ENCODE data around the gene FAM120C.

DNA sequence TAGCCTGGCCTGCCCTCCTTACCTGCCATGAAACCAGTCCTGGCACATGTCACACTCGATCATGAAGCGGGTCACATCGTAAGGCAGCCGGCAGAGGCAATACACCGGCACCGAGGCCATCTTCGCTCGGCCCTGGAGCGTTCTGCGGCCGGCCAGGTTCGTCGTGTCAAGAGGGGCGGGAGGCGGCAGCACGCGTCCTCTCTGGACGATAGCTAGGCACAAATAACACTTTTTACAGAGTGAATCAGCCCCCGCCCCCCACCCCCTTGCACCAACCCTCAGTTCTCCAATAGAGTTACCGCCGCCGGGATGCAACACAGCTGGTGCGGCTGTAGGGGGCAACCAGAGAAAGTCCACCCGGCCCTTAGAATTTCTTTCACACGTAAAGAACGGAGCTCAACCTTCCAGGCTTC lies 140.4 kb downstream of the FAM120C start:
- TF ChIP-seq POLR2A (IDR thresholded peaks at IDR 0.05; ENCODE audit: borderline replicate concordance, extremely low read depth, insufficient read depth, insufficient read length) = no peak
- TF ChIP-seq, protein P1, sequence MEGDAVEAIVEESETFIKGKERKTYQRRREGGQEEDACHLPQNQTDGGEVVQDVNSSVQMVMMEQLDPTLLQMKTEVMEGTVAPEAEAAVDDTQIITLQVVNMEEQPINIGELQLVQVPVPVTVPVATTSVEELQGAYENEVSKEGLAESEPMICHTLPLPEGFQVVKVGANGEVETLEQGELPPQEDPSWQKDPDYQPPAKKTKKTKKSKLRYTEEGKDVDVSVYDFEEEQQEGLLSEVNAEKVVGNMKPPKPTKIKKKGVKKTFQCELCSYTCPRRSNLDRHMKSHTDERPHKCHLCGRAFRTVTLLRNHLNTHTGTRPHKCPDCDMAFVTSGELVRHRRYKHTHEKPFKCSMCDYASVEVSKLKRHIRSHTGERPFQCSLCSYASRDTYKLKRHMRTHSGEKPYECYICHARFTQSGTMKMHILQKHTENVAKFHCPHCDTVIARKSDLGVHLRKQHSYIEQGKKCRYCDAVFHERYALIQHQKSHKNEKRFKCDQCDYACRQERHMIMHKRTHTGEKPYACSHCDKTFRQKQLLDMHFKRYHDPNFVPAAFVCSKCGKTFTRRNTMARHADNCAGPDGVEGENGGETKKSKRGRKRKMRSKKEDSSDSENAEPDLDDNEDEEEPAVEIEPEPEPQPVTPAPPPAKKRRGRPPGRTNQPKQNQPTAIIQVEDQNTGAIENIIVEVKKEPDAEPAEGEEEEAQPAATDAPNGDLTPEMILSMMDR (IDR thresholded peaks at IDR 0.05 in 2 of 3, conservative IDR thresholded peaks at IDR 0.05 in 1 of 3; ENCODE audit: borderline replicate concordance in 1 of 3, insufficient read depth in 1 of 3, low read depth in 2 of 3, low read length in 2 of 3) = peak in 1 of 3 experiments; percentile 17; a peak in 2 of 6 replicates
- no peak for TF ChIP-seq CBX3 (IDR thresholded peaks at IDR 0.05; ENCODE audit: low read depth)
- no peak for TF ChIP-seq JUND (IDR thresholded peaks at IDR 0.05)
- TF ChIP-seq EZH2 (IDR thresholded peaks at IDR 0.05) = no peak
- no peak for TF ChIP-seq POLR2AphosphoS5 (IDR thresholded peaks at IDR 0.05; ENCODE audit: low read depth, low read length)
- TF ChIP-seq MAX (IDR thresholded peaks at IDR 0.05) = no peak
- no peak for TF ChIP-seq ELF1 (IDR thresholded peaks at IDR 0.05; ENCODE audit: borderline replicate concordance, low read depth)
- no peak for TF ChIP-seq ZNF274 (IDR thresholded peaks at IDR 0.05; ENCODE audit: low read depth, low read length)
- no peak for TF ChIP-seq RAD21 (IDR thresholded peaks at IDR 0.05; ENCODE audit: low read depth)
- TF ChIP-seq REST (IDR thresholded peaks at IDR 0.05; ENCODE audit: low read depth) = no peak
- TF ChIP-seq EZH2phosphoT487 (IDR thresholded peaks at IDR 0.05; ENCODE audit: borderline replicate concordance) = no peak
